ENCODE data around the gene RMND1. TPM values are rescaled to one million over a fixed set of nuclear protein-coding genes. Genes with fewer than 3 reads are reported as not detected.
A peak's percentile ranks its signal among the peaks of the same experiment; 100 is the strongest.
"Not testable (repeated sequence)": the region's sequence is repeated elsewhere in the genome, so short reads cannot be mapped to it uniquely, and the experiment has no call there.

RMND1 gene
- total RNA-seq, 1 donor from 2014 or later = 67.0 TPM

DNA sequence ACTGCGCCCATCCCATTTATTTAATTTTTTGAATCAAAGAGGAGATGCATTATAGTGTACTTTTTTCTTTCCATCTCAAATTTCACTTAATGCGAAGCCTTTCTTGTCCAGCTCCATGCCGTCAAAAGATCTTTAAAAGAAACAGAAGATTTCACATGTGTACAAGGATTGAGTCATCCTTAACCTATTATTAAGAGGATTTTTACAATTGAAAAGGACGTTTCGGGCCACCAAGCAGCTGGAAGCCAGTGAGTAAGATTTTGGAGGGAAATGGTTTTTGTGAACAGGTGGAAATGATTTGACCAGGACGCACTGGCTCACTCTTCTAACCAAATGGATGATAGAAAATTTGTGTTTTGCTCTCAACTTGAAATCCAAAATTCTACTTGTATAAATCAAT, 26.7 kb upstream of the RMND1 start:
- H3K4me1 Mint-ChIP-seq (ENCODE audit: low read depth, unreplicated experiment) = no peaks in the 10 kb centered on the region
- TF ChIP-seq, protein P1, sequence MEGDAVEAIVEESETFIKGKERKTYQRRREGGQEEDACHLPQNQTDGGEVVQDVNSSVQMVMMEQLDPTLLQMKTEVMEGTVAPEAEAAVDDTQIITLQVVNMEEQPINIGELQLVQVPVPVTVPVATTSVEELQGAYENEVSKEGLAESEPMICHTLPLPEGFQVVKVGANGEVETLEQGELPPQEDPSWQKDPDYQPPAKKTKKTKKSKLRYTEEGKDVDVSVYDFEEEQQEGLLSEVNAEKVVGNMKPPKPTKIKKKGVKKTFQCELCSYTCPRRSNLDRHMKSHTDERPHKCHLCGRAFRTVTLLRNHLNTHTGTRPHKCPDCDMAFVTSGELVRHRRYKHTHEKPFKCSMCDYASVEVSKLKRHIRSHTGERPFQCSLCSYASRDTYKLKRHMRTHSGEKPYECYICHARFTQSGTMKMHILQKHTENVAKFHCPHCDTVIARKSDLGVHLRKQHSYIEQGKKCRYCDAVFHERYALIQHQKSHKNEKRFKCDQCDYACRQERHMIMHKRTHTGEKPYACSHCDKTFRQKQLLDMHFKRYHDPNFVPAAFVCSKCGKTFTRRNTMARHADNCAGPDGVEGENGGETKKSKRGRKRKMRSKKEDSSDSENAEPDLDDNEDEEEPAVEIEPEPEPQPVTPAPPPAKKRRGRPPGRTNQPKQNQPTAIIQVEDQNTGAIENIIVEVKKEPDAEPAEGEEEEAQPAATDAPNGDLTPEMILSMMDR (IDR thresholded peaks at IDR 0.05; ENCODE audit: partially characterized antibody, unreplicated experiment) = no peak

DNA sequence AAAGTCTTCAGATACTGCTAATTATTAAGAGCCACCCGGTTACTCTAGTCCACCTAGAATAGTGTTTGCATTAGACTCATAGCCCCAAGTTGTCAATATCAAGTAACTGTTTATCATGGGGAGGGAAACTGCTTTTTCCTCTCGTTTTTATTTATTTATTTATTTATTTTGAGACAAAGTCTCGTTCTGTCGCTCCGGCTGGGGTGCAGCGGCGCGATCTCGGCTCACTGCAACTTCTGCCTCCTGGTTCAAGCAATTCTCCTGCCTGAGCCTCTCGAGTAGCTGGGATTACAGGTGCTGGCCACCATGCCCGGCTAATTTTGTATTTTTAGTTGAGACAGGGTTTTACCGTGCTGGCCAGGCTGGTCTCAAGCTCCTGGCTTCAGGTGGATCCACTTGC, 25.8 kb upstream of the RMND1 start:
- H3K4me3 Mint-ChIP-seq (ENCODE audit: unreplicated experiment) = no peak overlapping the region
- H3K4me1 Mint-ChIP-seq (ENCODE audit: low read depth, unreplicated experiment) = no peaks in the 10 kb centered on the region
- H3K27ac Mint-ChIP-seq (ENCODE audit: unreplicated experiment) = no peak overlapping the region
- no peaks in the 10 kb centered on the region for H3K9me3 Mint-ChIP-seq (ENCODE audit: unreplicated experiment)
- no peak for DNase-seq
- TF ChIP-seq, protein P1 (IDR thresholded peaks at IDR 0.05; ENCODE audit: partially characterized antibody, unreplicated experiment) = no peak
- peaks cover 3% of the 10 kb centered on the region for H3K27me3 Mint-ChIP-seq (ENCODE audit: unreplicated experiment)
- H3K36me3 Mint-ChIP-seq (ENCODE audit: unreplicated experiment) = no peaks in the 10 kb centered on the region

More for the DNA sequence above, 26.7 kb upstream of the RMND1 start:
- no peak overlapping the region for H3K4me3 Mint-ChIP-seq (ENCODE audit: unreplicated experiment)
- no peaks in the 10 kb centered on the region for H3K9me3 Mint-ChIP-seq (ENCODE audit: unreplicated experiment)
- H3K27ac Mint-ChIP-seq (ENCODE audit: unreplicated experiment) = no peak overlapping the region
- H3K36me3 Mint-ChIP-seq (ENCODE audit: unreplicated experiment) = no peaks in the 10 kb centered on the region
- DNase-seq = no peak
- peaks cover 3% of the 10 kb centered on the region for H3K27me3 Mint-ChIP-seq (ENCODE audit: unreplicated experiment)

DNA sequence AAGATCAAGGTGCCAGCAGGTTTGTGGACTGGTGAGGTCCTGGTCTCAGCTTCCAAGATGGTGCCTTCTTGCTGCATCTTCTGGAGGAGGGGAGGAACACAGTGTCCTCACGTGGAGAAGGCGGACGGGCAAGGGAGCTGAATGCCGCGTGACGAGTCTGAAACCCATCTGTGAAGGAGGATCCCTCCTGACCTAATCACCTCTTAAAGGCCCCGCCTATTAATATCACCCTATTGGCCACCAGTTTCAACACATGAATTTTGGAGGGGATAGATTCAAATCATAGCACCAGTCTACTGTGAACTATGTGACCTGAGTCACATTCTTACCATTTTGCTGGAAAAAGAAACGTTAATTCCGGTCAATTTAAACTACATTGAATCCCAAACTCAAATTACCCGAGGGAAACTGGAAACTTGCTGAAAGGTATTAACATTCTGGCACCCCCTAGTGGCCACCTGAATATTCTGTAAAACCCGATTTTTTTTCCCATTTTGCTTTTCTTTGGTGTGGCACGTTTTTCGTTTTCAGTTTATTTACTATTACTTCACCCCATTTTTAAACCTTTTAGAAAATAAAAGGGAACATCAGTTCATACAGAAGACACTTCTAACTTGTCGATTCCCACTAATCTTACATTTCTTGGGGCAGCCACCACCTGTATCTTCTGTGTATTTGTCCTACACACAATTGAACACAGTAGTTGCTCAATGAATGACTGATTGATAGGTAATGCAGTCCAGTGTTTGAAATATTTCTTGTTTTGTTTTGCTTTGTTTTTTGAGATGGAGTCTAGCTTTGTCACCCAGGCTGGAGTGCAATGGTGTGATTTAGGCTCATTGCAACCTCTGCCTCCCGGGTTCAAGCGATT, 24.0 kb upstream of the RMND1 start:
- Mint-ChIP-seq H3K27me3 (ENCODE audit: unreplicated experiment) (peaks cover 3% of the 10 kb centered on the region), H3K36me3 (ENCODE audit: unreplicated experiment) (no peaks in the 10 kb centered on the region), H3K9me3 (ENCODE audit: unreplicated experiment) (no peaks in the 10 kb centered on the region), H3K4me3 (ENCODE audit: unreplicated experiment) (no peak overlapping the region), H3K4me1 (ENCODE audit: low read depth, unreplicated experiment) (no peaks in the 10 kb centered on the region), H3K27ac (ENCODE audit: unreplicated experiment) (no peak overlapping the region)
- DNase-seq = no peak
- TF ChIP-seq, protein P1 (IDR thresholded peaks at IDR 0.05; ENCODE audit: partially characterized antibody, unreplicated experiment) = peak; percentile 95

DNA sequence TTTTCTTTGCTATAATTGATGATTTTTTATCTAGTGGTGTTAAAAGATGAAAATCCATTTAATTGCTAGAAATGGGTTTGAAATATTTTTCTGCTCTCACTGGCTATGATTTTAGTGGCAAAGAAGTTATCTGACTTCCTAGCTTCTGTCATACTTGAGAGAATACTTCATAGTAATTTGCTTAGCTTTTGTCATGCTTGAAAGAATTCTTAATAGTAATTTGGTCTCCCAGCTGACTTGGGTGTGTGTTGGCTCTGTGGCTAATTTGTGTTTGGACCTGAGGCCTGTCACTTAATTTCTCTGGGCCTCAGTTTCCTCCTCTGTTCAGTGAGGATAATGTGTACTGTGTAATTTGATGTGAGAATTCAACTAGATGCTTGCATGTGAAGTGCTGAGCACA, 12.8 kb upstream of the RMND1 start:
- Mint-ChIP-seq H3K27ac (ENCODE audit: unreplicated experiment) (no peak overlapping the region), H3K36me3 (ENCODE audit: unreplicated experiment) (no peaks in the 10 kb centered on the region), H3K4me1 (ENCODE audit: low read depth, unreplicated experiment) (peaks cover 3% of the 10 kb centered on the region), H3K4me3 (ENCODE audit: unreplicated experiment) (no peak overlapping the region), H3K27me3 (ENCODE audit: unreplicated experiment) (no peaks in the 10 kb centered on the region), H3K9me3 (ENCODE audit: unreplicated experiment) (no peaks in the 10 kb centered on the region)
- no peak for DNase-seq
- TF ChIP-seq, protein P1 (IDR thresholded peaks at IDR 0.05; ENCODE audit: partially characterized antibody, unreplicated experiment) = no peak

DNA sequence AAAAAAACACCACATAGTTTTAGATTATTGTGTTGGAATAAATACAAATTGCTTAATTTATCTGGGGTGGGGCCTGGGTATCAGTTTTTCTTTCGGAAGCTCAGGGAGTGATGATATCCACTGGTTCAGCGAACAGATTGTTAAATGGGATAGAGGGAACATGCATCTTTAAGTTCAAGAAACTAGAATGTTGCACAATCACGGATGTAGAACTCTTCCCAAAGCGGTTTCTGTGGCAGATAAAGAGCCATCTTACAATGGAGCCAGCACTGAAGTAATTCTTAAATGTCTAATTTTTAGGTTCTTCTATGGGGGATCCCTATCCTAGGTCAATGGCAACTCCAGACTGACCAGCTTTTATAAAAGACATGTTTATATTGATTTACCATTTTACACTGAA, 9.7 kb upstream of the RMND1 start:
- Mint-ChIP-seq H3K4me1 (ENCODE audit: low read depth, unreplicated experiment) (peaks cover 10% of the 10 kb centered on the region), H3K4me3 (ENCODE audit: unreplicated experiment) (no peak overlapping the region), H3K27ac (ENCODE audit: unreplicated experiment) (no peak overlapping the region), H3K36me3 (ENCODE audit: unreplicated experiment) (no peaks in the 10 kb centered on the region), H3K27me3 (ENCODE audit: unreplicated experiment) (no peaks in the 10 kb centered on the region), H3K9me3 (ENCODE audit: unreplicated experiment) (no peaks in the 10 kb centered on the region)
- no peak for DNase-seq
- TF ChIP-seq, protein P1 (IDR thresholded peaks at IDR 0.05; ENCODE audit: partially characterized antibody, unreplicated experiment) = no peak

DNA sequence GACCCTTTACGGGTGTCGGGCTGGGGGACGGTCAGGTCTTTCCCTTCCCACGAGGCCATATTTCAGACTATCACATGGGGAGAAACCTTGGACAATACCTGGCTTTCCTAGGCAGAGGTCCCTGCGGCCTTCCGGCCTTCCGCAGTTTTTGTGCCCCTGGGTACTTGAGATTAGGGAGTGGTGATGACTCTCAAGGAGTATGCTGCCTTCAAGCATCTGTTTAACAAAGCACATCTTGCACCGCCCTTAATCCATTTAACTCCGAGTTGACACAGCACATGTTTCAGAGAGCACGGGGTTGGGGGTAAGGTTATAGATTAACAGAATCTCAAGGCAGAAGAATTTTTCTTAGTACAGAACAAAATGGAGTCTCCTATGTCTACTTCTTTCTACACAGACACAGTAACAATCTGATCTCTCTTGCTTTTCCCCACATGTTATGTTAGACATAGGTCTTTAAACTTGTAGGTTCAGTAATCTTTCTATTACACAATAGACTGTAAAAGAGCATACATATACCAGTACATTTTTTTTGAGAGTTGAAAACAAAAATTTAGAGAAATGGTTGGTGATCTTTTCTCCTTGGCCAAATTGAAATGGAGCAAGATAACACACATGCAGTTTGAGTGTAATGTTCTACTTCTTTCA, 3.9 kb upstream of the RMND1 start:
- H3K36me3 Mint-ChIP-seq (ENCODE audit: unreplicated experiment) = not testable (repeated sequence)
- Mint-ChIP-seq H3K27me3 (ENCODE audit: unreplicated experiment) (peaks cover 12% of the 10 kb centered on the region), H3K9me3 (ENCODE audit: unreplicated experiment) (peaks cover 21% of the 10 kb centered on the region), H3K4me1 (ENCODE audit: low read depth, unreplicated experiment) (peaks cover 25% of the 10 kb centered on the region), H3K27ac (ENCODE audit: unreplicated experiment) (peak overlapping the region; percentile 88), H3K4me3 (ENCODE audit: unreplicated experiment) (peak overlapping the region; percentile 77)
- DNase-seq = peak; percentile 26
